HG03432 (cell line): ENCODE results near the gene ISYNA1.

ENCODE experiments used
- ATAC-seq: cut with Tn5 transposase; IDR thresholded peaks from one replicate; pipeline ENCODE4 v1.9.1; 2021; ENCODE audit warnings: mild to moderate bottlenecking, moderate library complexity; ENCODE audit not compliant: unreplicated experiment

Gene ISYNA1

GRCh38 chr19:18397242-18398202, 40.4 kb downstream of the ISYNA1 start, which contains the start of gene LRRC25:
Gene LRRC25 (minus strand): TSS chr19:18397622. CDS start chr19:18396963, 659 bp downstream.
- no peak for ATAC-seq

- no peak for ATAC-seq
Measured at GRCh38 chr19:18396471-18397241, 41.3 kb downstream of the ISYNA1 start.

GRCh38 chr19:18393836-18394235, 44.1 kb downstream of the ISYNA1 start:
- ATAC-seq: no peak

- no peak for ATAC-seq
Measured at GRCh38 chr19:18392926-18393325, 45.0 kb downstream of the ISYNA1 start.

- ATAC-seq: no peak
Measured at GRCh38 chr19:18392417-18392816, 45.5 kb downstream of the ISYNA1 start.

- no peak for ATAC-seq
Measured at GRCh38 chr19:18391509-18392075, 46.3 kb downstream of the ISYNA1 start.

GRCh38 chr19:18390065-18390907, 47.6 kb downstream of the ISYNA1 start:
- no peak for ATAC-seq

GRCh38 chr19:18389726-18390064, 48.2 kb downstream of the ISYNA1 start:
- no peak for ATAC-seq

GRCh38 chr19:18388960-18389725, 48.8 kb downstream of the ISYNA1 start:
- no peak for ATAC-seq

GRCh38 chr19:18388100-18388959, 49.6 kb downstream of the ISYNA1 start:
- ATAC-seq: peak; percentile 76

- ATAC-seq: no peak
Measured at GRCh38 chr19:18386543-18387271, 51.2 kb downstream of the ISYNA1 start.

GRCh38 chr19:18385675-18386542, 52.0 kb downstream of the ISYNA1 start, which contains the start of gene GDF15:
Gene GDF15 (plus strand): TSS chr19:18386158. CDS start chr19:18386190, 32 bp downstream.
- ATAC-seq: no peak

- no peak for ATAC-seq
Measured at GRCh38 chr19:18385359-18385674, 52.6 kb downstream of the ISYNA1 start.

GRCh38 chr19:18384775-18385174, 53.2 kb downstream of the ISYNA1 start:
- ATAC-seq: no peak
